HEK293 (cell line): ENCODE data around the gene RNF166.

Source experiments
- CTCF ChIA-PET: fragments of 350-600 bp; formaldehyde crosslinking; extraction: SDS; loops from one replicate; lab custom pipeline; 2021; ENCODE audit warnings: antibody characterized with exemption; lab: Yijun Ruan, JAX
- POLR2A ChIA-PET: fragments of 300-600 bp; formaldehyde crosslinking; extraction: SDS; loops from one replicate; lab custom pipeline; 2020; ENCODE audit warnings: antibody characterized with exemption, inconsistent platforms; lab: Yijun Ruan, JAX
- H3K27ac ChIP-seq: fragments of 200-500 bp; sonication (Bioruptor generic); 2 replicates; pipeline ENCODE4 v1.5.1; 2014; ENCODE audit warnings: low read depth, low read length, control low read depth, inconsistent platforms; ENCODE audit errors: extremely low read depth
- H3K36me3 ChIP-seq, 2 experiments: fragments of 200-500 bp in 1 of 2; sonication (Bioruptor generic) in 1 of 2; 1 replicate in 1 of 2; 2 replicates in 1 of 2; pipeline ENCODE4 v1.5.1; 2014 to 2017; ENCODE audit warnings: inconsistent platforms in 2 of 2, low read length in 2 of 2; ENCODE audit not compliant: control insufficient read depth in 2 of 2, insufficient read depth in 1 of 2
- H3K4me1 ChIP-seq: fragments of 200-500 bp; sonication (Bioruptor generic); 2 replicates; pipeline ENCODE4 v1.5.1; 2014; ENCODE audit warnings: mild to moderate bottlenecking, low read length, inconsistent platforms; ENCODE audit not compliant: control insufficient read depth, insufficient read depth
- H3K4me3 ChIP-seq: 2 replicates; pipeline ENCODE4 v1.5.1; 2011; ENCODE audit warnings: low read depth, mild to moderate bottlenecking, control low read depth, low read length, moderate library complexity
- H3K9me3 ChIP-seq: fragments of 200-500 bp; sonication (Bioruptor generic); 2 replicates; pipeline ENCODE4 v1.5.1; 2014; ENCODE audit warnings: low read depth, low read length, inconsistent platforms; ENCODE audit not compliant: control insufficient read depth, insufficient read depth
- HOXA7 ChIP-seq: sonication (generic); formaldehyde crosslinking; IDR thresholded peaks from 2 replicates; pipeline ENCODE4 v1.8.1; 2022; ENCODE audit warnings: missing genetic modification reagents, borderline replicate concordance
- KLF1 ChIP-seq: fragments of 450-650 bp; formaldehyde crosslinking; IDR thresholded peaks from 2 replicates; pipeline ENCODE4 v1.5.1; 2016; ENCODE audit warnings: missing biosample characterization, missing genetic modification characterization
- KLF16 ChIP-seq: fragments of 450-650 bp; formaldehyde crosslinking; IDR thresholded peaks from 2 replicates; pipeline ENCODE4 v1.5.1; 2017; ENCODE audit warnings: missing biosample characterization, missing genetic modification characterization
- SP2 ChIP-seq: fragments of 450-650 bp; formaldehyde crosslinking; IDR thresholded peaks from 2 replicates; pipeline ENCODE4 v1.5.1; 2016; ENCODE audit warnings: missing biosample characterization, missing genetic modification characterization
- ZBTB21 ChIP-seq: fragments of 450-650 bp; formaldehyde crosslinking; IDR thresholded peaks from 2 replicates; pipeline ENCODE4 v1.5.1; 2017; ENCODE audit warnings: missing biosample characterization, missing genetic modification characterization
- ZEB2 ChIP-seq: fragments of 450-650 bp; formaldehyde crosslinking; IDR thresholded peaks from 2 replicates; pipeline ENCODE4 v1.5.1; 2016; ENCODE audit warnings: missing biosample characterization, missing genetic modification characterization
- ZNF112 ChIP-seq: fragments of 450-650 bp; formaldehyde crosslinking; IDR thresholded peaks from 2 replicates; pipeline ENCODE4 v1.5.0; 2017; ENCODE audit warnings: missing biosample characterization, missing genetic modification characterization
- ZNF175 ChIP-seq: fragments of 450-650 bp; formaldehyde crosslinking; IDR thresholded peaks from 2 replicates; pipeline ENCODE4 v1.5.1; 2016; ENCODE audit warnings: missing biosample characterization, missing genetic modification characterization
- ZNF521 ChIP-seq: fragments of 450-650 bp; formaldehyde crosslinking; IDR thresholded peaks from 2 replicates; pipeline ENCODE4 v1.5.1; 2017; ENCODE audit warnings: missing biosample characterization, mild to moderate bottlenecking, missing genetic modification characterization
- ZNF843 ChIP-seq: fragments of 450-650 bp; formaldehyde crosslinking; IDR thresholded peaks from 2 replicates; pipeline ENCODE4 v1.5.1; 2016; ENCODE audit warnings: missing biosample characterization, missing genetic modification characterization
- TF ChIP-seq, protein P1 (sequence below): fragments of 450-650 bp; formaldehyde crosslinking; IDR thresholded peaks from 2 replicates; pipeline ENCODE4 v1.5.1; 2016; ENCODE audit warnings: missing biosample characterization, missing genetic modification characterization, borderline replicate concordance
- TF ChIP-seq, protein P2 (sequence below): fragments of 450-650 bp; formaldehyde crosslinking; IDR thresholded peaks from 2 replicates; pipeline ENCODE4 v1.5.1; 2017; ENCODE audit warnings: missing biosample characterization, missing genetic modification characterization
- TF ChIP-seq, protein P3 (sequence below): fragments of 450-650 bp; formaldehyde crosslinking; IDR thresholded peaks from 2 replicates; pipeline ENCODE4 v1.5.1; 2016; ENCODE audit warnings: missing biosample characterization, missing genetic modification characterization
- TF ChIP-seq, protein P4 (sequence below): fragments of 450-650 bp; formaldehyde crosslinking; IDR thresholded peaks from 2 replicates; pipeline ENCODE4 v1.5.1; 2016; ENCODE audit warnings: missing biosample characterization, missing genetic modification characterization
- TF ChIP-seq, protein P5 (sequence below): fragments of 450-650 bp; formaldehyde crosslinking; IDR thresholded peaks from 2 replicates; pipeline ENCODE4 v1.5.1; 2016; ENCODE audit warnings: missing biosample characterization, missing genetic modification characterization
- TF ChIP-seq, protein P6 (sequence below): fragments of 450-650 bp; formaldehyde crosslinking; IDR thresholded peaks from 2 replicates; pipeline ENCODE4 v1.5.1; 2017; ENCODE audit warnings: missing biosample characterization, missing genetic modification characterization

The RNF166 gene

DNA sequence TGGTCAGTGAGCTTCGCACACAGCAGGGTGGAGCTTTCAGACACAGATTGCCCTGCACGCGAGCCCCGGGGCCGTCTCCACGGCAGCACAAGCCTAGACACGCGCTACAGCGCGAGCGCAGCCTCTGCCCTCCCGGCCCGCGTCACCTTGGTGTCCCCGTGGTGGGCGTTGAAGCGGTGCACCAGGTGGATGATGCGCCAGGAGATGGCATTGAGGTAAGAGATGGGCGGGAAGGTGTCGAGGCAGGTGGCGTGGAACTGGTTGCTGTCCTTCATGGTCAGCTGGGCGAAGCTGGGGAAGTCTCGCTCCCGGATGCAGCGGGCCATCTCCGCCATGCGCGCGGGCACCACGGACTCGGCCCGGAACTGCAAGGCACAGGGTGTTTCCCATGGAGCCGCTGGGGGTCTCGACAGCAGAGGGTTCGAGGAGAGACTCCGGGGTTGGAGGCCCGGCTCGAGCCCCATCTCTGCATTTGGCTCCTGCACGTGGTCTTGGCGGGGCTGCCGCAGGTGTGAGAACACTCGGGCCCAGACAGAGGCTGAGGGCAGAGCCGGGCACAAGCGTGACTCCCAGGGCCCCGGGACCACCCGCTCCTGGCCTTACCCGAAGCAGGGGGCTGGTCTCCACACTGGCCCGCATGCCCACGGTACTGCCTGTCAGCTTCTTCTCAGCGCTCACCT lies 51.0 kb downstream of the RNF166 start:
- Histone ChIP-seq H3K4me1 (peaks cover 4% of the 10 kb centered on the region; the same call in 1 of the 2 replicates), H3K4me3 (no peak overlapping the region), H3K27ac (no peak overlapping the region), H3K9me3 (no peaks in the 10 kb centered on the region), H3K36me3 (peaks cover 0 to 15% of the 10 kb centered on the region in 2 experiments; a peak in 1 of 3 replicates)
- no peak for TF ChIP-seq HOXA7 (CRISPR knock-in tag)
- no peak for TF ChIP-seq ZNF521 (tag by site-specific recombination)
- no peak for TF ChIP-seq ZNF843 (tag by site-specific recombination)
- TF ChIP-seq, protein P1, sequence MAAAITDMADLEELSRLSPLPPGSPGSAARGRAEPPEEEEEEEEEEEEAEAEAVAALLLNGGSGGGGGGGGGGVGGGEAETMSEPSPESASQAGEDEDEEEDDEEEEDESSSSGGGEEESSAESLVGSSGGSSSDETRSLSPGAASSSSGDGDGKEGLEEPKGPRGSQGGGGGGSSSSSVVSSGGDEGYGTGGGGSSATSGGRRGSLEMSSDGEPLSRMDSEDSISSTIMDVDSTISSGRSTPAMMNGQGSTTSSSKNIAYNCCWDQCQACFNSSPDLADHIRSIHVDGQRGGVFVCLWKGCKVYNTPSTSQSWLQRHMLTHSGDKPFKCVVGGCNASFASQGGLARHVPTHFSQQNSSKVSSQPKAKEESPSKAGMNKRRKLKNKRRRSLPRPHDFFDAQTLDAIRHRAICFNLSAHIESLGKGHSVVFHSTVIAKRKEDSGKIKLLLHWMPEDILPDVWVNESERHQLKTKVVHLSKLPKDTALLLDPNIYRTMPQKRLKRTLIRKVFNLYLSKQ, result no peak
- TF ChIP-seq, protein P2, sequence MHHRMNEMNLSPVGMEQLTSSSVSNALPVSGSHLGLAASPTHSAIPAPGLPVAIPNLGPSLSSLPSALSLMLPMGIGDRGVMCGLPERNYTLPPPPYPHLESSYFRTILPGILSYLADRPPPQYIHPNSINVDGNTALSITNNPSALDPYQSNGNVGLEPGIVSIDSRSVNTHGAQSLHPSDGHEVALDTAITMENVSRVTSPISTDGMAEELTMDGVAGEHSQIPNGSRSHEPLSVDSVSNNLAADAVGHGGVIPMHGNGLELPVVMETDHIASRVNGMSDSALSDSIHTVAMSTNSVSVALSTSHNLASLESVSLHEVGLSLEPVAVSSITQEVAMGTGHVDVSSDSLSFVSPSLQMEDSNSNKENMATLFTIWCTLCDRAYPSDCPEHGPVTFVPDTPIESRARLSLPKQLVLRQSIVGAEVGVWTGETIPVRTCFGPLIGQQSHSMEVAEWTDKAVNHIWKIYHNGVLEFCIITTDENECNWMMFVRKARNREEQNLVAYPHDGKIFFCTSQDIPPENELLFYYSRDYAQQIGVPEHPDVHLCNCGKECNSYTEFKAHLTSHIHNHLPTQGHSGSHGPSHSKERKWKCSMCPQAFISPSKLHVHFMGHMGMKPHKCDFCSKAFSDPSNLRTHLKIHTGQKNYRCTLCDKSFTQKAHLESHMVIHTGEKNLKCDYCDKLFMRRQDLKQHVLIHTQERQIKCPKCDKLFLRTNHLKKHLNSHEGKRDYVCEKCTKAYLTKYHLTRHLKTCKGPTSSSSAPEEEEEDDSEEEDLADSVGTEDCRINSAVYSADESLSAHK (tag by site-specific recombination), result no peak
- no peak for TF ChIP-seq KLF1 (tag by site-specific recombination)
- TF ChIP-seq ZNF112 (tag by site-specific recombination), result no peak
- TF ChIP-seq, protein P3, sequence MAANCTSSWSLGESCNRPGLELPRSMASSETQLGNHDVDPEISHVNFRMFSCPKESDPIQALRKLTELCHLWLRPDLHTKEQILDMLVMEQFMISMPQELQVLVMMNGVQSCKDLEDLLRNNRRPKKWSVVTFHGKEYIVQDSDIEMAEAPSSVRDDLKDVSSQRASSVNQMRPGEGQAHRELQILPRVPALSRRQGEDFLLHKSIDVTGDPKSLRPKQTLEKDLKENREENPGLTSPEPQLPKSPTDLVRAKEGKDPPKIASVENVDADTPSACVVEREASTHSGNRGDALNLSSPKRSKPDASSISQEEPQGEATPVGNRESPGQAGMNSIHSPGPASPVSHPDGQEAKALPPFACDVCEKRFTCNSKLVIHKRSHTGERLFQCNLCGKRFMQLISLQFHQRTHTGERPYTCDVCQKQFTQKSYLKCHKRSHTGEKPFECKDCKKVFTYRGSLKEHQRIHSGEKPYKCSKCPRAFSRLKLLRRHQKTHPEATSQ (tag by site-specific recombination), result no peak
- TF ChIP-seq, protein P4, sequence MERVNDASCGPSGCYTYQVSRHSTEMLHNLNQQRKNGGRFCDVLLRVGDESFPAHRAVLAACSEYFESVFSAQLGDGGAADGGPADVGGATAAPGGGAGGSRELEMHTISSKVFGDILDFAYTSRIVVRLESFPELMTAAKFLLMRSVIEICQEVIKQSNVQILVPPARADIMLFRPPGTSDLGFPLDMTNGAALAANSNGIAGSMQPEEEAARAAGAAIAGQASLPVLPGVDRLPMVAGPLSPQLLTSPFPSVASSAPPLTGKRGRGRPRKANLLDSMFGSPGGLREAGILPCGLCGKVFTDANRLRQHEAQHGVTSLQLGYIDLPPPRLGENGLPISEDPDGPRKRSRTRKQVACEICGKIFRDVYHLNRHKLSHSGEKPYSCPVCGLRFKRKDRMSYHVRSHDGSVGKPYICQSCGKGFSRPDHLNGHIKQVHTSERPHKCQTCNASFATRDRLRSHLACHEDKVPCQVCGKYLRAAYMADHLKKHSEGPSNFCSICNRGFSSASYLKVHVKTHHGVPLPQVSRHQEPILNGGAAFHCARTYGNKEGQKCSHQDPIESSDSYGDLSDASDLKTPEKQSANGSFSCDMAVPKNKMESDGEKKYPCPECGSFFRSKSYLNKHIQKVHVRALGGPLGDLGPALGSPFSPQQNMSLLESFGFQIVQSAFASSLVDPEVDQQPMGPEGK (tag by site-specific recombination), result no peak
- TF ChIP-seq KLF16 (tag by site-specific recombination), result no peak
- TF ChIP-seq, protein P5, sequence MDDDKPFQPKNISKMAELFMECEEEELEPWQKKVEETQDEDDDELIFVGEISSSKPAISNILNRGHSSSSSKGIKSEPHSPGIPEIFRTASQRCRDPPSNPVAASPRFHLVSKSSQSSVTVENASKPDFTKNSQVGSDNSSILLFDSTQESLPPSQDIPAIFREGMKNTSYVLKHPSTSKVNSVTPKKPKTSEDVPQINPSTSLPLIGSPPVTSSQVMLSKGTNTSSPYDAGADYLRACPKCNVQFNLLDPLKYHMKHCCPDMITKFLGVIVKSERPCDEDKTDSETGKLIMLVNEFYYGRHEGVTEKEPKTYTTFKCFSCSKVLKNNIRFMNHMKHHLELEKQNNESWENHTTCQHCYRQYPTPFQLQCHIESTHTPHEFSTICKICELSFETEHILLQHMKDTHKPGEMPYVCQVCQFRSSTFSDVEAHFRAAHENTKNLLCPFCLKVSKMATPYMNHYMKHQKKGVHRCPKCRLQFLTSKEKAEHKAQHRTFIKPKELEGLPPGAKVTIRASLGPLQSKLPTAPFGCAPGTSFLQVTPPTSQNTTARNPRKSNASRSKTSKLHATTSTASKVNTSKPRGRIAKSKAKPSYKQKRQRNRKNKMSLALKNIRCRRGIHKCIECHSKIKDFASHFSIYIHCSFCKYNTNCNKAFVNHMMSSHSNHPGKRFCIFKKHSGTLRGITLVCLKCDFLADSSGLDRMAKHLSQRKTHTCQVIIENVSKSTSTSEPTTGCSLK (tag by site-specific recombination), result no peak
- TF ChIP-seq ZBTB21 (tag by site-specific recombination), result no peak
- no peak for TF ChIP-seq ZEB2 (tag by site-specific recombination)
- no peak for TF ChIP-seq SP2 (tag by site-specific recombination)
- no peak for TF ChIP-seq ZNF175
- TF ChIP-seq, protein P6, sequence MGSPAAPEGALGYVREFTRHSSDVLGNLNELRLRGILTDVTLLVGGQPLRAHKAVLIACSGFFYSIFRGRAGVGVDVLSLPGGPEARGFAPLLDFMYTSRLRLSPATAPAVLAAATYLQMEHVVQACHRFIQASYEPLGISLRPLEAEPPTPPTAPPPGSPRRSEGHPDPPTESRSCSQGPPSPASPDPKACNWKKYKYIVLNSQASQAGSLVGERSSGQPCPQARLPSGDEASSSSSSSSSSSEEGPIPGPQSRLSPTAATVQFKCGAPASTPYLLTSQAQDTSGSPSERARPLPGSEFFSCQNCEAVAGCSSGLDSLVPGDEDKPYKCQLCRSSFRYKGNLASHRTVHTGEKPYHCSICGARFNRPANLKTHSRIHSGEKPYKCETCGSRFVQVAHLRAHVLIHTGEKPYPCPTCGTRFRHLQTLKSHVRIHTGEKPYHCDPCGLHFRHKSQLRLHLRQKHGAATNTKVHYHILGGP, result no peak
- POLR2A ChIA-PET, result no interaction called here
- CTCF ChIA-PET, result interaction anchor here (0.7 kb wide), 1 partner anchor 192 kb away, joined by 3 read pairs; no protein-coding TSS in a partner anchor
